C1 segment of cervical spinal cord (tissue), 14 donors: ENCODE measurements around the gene CEP152.
"Not testable (repeated sequence)": the region's sequence is repeated elsewhere in the genome, so short reads cannot be mapped to it uniquely, and the experiment has no call there.

ENCODE experiments used
- DNase-seq, 14 donors: peaks; one replicate each; lab custom pipeline; 2025; lab: John Stamatoyannopoulos, UW

CEP152 gene

GRCh38 chr15:48810414-48811324 is at the start of gene CEP152:
Gene CEP152, minus strand, starts transcription at chr15:48811069. Its CDS starts 5,420 bp downstream, at chr15:48805649.
- DNase-seq: peak; percentile 24 to 99 (median 85)

DNA sequence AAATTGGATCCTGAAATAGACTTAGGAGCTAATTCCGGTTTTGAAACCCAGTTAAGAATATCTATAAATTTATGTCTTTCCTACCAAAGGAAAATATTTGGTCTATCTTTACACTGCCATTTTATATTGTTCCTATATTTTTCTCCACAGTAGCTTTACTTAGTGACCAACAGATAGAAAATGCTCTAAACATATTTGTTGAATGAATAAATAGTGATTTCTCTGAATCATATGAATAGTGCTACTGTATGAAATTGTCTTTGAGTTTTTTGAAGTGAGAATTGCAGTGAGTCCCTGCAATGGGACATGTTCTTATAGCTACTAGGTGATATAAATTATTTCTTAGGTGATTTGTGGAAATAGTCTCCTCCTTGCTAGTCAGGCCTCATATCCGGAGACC is 48.6 kb upstream of the CEP152 start:
- DNase-seq: no peak

DNA sequence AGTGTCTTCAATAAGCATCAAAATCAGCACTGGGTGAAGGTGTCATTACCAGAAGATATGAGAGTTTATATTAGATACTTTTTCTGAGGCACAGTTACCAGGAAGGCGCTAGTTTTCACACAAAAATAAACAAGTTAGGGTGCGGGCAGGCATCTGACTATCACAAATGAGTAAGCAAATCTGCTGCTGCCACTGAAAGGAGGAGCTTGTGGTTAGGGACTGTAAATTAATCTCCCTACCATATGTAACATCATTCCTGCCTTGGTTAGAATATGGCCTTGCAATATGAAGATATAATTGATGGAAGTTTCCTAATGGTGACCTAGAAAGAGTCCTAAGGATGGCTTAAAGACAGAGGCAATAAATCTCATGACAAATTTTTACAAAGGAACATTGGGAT is 47.5 kb upstream of the CEP152 start:
- no peak for DNase-seq

GRCh38 chr15:48856942-48857341 is 46.1 kb upstream of the CEP152 start:
- no peak for DNase-seq

DNA sequence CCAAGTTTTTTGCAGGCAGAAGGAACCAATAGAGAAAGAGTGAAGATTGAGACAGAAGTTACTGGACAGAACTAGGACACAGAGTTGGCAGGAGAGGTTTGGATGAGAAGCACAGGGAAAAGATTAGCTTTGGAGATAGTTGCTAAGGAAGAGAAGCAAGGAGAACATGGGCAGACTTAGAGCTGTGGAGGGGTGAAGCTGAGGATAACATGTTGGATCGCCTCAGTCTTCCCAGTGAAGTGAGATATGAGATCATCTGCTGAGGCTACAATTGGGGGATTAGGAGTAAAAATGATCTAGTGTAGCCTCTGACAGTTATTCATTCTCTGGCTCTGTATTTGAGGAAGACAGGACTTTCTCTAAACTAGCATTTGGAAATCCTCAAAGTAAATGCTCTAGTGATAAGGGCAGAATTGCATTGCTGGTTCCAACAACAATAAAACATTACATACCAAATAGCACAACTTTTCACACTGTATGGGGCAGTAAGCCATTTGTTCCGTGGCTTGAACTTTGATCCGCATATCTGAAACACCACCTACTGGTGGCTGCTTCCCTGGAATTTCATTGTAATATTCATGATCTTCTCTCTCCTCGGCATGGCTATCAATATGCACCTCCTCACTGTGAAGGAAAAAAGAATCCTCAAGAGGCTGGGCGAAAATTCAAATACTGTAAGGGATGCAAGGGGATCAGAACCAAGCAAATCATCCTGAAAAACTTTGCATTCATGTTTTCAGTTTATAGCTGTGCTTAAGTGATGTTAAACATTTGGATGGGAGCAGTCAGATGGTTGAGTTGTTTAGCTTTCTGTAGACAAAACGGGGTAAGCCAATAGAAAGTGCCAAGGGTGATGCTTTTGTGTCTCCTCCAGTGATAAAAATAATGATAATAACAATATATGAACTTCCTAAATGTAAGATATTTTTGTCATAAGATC is 44.9 kb upstream of the CEP152 start:
- DNase-seq: peak in 1 of 14 donors; percentile 26

GRCh38 chr15:48854434-48854833 is 43.6 kb upstream of the CEP152 start:
- not testable (repeated sequence) for DNase-seq

- DNase-seq: no peak
These were observed 41.1 kb upstream of the CEP152 start for GRCh38 chr15:48851956-48852355.

- no peak for DNase-seq
These were observed 39.8 kb upstream of the CEP152 start for GRCh38 chr15:48850648-48851047.

- no peak for DNase-seq
These were observed 34.3 kb upstream of the CEP152 start for GRCh38 chr15:48845123-48845522.

DNA sequence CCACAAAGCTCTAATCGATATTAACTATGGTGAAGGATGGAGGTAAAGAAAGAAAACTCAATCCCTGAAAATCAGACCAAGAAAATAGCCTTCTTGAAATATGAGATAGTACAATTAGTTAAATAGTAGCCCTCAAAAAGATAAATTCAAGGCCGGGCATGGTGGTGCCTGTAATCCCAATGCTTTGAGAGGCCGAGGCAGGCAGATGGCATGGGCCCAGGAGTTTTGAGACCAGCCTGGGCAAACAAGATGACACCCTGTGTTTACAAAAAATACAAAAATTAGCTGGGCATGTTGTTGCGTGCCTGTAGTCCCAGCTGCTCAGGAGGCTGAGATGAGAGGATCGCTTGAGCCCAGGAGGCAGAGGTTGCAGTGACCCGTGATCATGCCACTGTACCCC is 31.6 kb upstream of the CEP152 start:
- DNase-seq: no peak

- no peak for DNase-seq
These were observed 23.9 kb upstream of the CEP152 start for GRCh38 chr15:48834756-48835155.

DNA sequence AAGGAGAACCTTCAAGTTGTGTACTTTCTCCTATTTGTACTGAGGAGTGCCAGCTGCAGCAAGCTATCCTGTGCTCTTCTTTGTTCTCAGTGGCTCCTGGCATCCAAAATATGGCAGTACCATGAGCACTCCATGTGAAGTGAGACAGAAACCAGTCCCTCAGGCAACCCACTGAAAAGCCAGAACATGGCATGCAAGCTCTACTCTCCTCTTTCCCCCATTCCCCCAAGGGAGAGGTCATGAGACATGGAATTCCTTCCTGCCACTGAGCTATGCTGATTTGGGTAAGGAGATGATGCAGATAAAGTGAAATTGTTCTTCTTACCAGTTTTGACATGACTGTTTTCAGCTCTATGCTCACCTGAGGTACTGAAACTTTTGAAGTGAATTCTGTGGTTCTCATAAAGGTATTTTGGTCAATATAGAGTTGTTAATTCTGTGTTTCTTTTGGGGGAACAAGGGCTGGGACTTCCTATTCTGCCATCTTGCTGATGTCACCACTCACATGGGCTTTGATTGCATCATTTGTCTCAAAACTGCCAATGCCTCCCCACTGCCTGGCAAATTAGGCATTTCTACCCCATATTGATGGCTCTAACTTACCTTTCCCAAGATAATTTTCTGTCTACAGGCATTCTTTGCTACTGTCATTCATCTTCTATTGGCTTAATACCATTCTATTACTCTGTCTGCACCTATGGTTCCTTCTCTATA is 22.8 kb upstream of the CEP152 start:
- DNase-seq: no peak

GRCh38 chr15:48832648-48833047 is 21.8 kb upstream of the CEP152 start:
- no peak for DNase-seq

DNA sequence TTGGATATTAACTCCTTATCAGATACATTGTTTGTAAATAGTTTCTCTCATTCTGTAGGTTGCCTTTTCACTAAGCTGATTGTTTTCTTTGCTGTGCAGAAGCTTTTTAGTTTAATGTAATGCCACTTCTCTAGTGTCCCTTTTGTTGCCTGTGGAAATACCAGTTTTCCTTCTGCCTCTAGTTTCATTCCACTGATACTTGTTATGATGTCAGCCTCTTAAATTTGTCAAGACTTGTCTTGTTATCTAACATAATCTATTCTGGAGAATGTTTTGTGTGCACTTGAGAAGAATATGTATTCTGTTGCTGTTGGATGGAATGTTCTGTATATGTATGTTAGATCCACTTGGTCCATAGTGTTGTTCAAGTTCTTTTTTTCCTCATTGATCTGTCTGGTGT is 18.0 kb upstream of the CEP152 start:
- no peak for DNase-seq

DNA sequence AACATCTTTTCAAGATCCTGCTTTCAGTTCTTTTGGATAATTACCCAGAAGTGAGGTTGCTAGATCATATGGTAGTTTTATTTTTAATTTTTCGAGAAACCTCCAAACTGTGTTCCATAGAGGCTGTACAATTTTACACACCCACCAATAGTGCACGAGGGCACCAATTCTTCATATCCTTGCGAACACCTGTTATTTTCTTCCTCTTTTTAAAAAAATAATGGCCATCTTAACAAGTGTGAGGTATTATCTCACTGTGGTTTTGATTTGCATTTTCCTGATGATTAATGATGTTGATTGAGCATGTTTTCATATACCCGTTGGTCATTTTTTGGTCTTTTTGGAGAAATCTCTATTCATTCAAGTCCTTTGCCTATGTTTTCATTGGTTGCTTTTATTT is 17.6 kb upstream of the CEP152 start:
- DNase-seq: no peak

GRCh38 chr15:48825075-48825474 is 14.2 kb upstream of the CEP152 start:
- no peak for DNase-seq

DNA sequence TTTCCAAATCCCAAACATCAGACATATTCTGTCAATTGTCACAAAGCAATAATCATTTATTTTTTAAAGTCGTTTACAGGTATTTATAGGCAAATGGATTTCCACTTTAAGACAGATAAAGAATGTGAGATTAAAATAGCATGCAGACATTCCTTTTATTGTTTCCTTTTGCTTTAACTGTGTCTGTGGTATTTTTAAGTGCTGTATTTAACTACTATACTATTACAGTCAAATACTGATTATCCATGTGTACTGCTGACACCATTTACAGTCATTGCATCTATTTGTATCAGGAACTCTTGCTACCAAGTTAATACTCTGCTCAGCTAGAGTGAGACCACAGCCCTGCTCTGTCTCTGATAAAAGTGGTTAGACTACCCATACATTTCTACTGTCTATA is 12.8 kb upstream of the CEP152 start:
- DNase-seq: no peak

GRCh38 chr15:48823237-48823636 is 12.4 kb upstream of the CEP152 start:
- no peak for DNase-seq

- DNase-seq: no peak
These were observed 3.4 kb upstream of the CEP152 start for GRCh38 chr15:48814286-48814685.

- DNase-seq: no peak
These were observed 573 bp upstream of the CEP152 start for GRCh38 chr15:48811325-48811958.

DNA sequence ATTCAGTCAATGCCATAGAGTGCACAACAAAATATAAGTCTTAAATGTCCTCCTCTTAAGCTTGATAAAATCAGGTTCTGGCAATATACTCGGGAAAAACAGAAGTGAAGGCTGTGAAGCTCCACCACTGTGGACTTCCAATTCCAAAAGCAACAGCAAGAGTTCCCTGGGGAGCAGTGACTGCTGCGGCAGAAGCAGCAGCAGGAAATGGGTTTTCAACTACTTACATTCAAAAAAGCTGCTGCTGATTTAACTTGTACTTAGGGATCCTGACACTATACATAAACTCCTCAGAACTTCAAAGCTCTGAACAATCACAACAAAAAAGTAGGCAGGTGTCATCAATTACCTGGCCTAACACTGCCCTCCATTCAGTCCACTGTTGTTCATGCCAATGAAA is 4.7 kb downstream of the CEP152 start:
- no peak for DNase-seq
